ENCODE data around the gene SNCB.

- TF ChIP-seq POLR2A (IDR thresholded peaks at IDR 0.05) = no peak
- TF ChIP-seq CTCF (IDR thresholded peaks at IDR 0.05) = no peak
Observed at GRCh38 chr5:176614805-176615478, 15.4 kb downstream of the SNCB start.
